Smooth muscle cell (in vitro differentiated cells): ENCODE results near the gene BMP6. TPM values are rescaled to one million over a fixed set of nuclear protein-coding genes. Genes with fewer than 3 reads are reported as not detected.
"Not testable (repeated sequence)": the region's sequence is repeated elsewhere in the genome, so short reads cannot be mapped to it uniquely, and the experiment has no call there.

ENCODE experiments used
- DNase-seq: peaks from one replicate; lab custom pipeline; 2025; ENCODE audit not compliant: unreplicated experiment; lab: John Stamatoyannopoulos, UW
- H2AFZ ChIP-seq: fragments of 200-600 bp; sonication (generic); 2 replicates; pipeline ENCODE4 v1.6.0; 2016; ENCODE audit warnings: antibody characterized with exemption, low read depth, mild to moderate bottlenecking
- H3F3A ChIP-seq: fragments of 200-600 bp; sonication (generic); 2 replicates; pipeline ENCODE4 v1.6.0; 2017; ENCODE audit warnings: antibody characterized with exemption, low read depth
- H3K27ac ChIP-seq: fragments of 200-600 bp; sonication (generic); 2 replicates; pipeline ENCODE4 v1.5.1; 2016; ENCODE audit warnings: low read depth, mild to moderate bottlenecking
- H3K27me3 ChIP-seq: fragments of 200-600 bp; sonication (generic); 2 replicates; pipeline ENCODE4 v1.6.1; 2016; ENCODE audit warnings: low read depth, mild to moderate bottlenecking
- H3K36me3 ChIP-seq: fragments of 200-600 bp; sonication (generic); 2 replicates; pipeline ENCODE4 v1.5.1; 2016; ENCODE audit warnings: low read depth
- H3K4me1 ChIP-seq: fragments of 200-600 bp; sonication (generic); 2 replicates; pipeline ENCODE4 v1.5.1; 2016; ENCODE audit warnings: low read depth
- H3K4me2 ChIP-seq: fragments of 200-600 bp; sonication (generic); 2 replicates; pipeline ENCODE4 v1.6.0; 2016; ENCODE audit warnings: mild to moderate bottlenecking
- H3K4me3 ChIP-seq: fragments of 200-600 bp; sonication (generic); 2 replicates; pipeline ENCODE4 v1.5.1; 2016; ENCODE audit warnings: mild to moderate bottlenecking
- H3K79me2 ChIP-seq: fragments of 200-600 bp; sonication (generic); 2 replicates; pipeline ENCODE4 v1.6.0; 2016; ENCODE audit warnings: low read depth, mild to moderate bottlenecking
- H3K9ac ChIP-seq: fragments of 200-600 bp; sonication (generic); 2 replicates; pipeline ENCODE4 v1.6.0; 2016; ENCODE audit warnings: low read depth
- H3K9me3 ChIP-seq: fragments of 200-600 bp; sonication (generic); replicated peaks from 2 replicates; pipeline ENCODE4 v1.5.1; 2016; ENCODE audit warnings: low read depth
- H4K20me1 ChIP-seq: fragments of 200-600 bp; sonication (generic); 2 replicates; pipeline ENCODE4 v1.6.0; 2016; ENCODE audit warnings: low read depth
- CTCF ChIP-seq: fragments of 200-600 bp; sonication (generic); IDR thresholded peaks from 2 replicates; pipeline ENCODE4 v1.5.1; 2017; ENCODE audit warnings: borderline replicate concordance, mild to moderate bottlenecking, antibody characterized with exemption; ENCODE audit not compliant: insufficient read depth, poor library complexity, severe bottlenecking
- WGBS: methylation state at CpG from one replicate; pipeline ENCODE4 v1.1.7; 2016; ENCODE audit warnings: low lambda C conversion rate; 5-methylcytosine and 5-hydroxymethylcytosine counted together
- polyA plus RNA-seq: library from polyadenylated mRNA; unstranded; fragments of >200 nt; fragmentation: Nextera tagmentation; extraction: Ambion mirVana; gene quantifications from 2 replicates; pipeline ENCODE4 v1.2.1, GENCODE V29; 2016
- total RNA-seq: library from RNA; depleted of rRNA; stranded (reverse); fragments of >200 nt; gene quantifications from 2 replicates; pipeline ENCODE4 v1.2.3, GENCODE V29; 2014

Gene BMP6
- total and polyA plus RNA-seq, 2 experiments from 2014 or later: 14.5 to 17.0 TPM

- no peak overlapping the region for H3K4me2 ChIP-seq
- H3K9me3 ChIP-seq: no peaks in the 10 kb centered on the region
- H3K4me3 ChIP-seq: no peak overlapping the region
- DNase-seq: no peak
- H3K27ac ChIP-seq: no peak overlapping the region
- no peaks in the 10 kb centered on the region for H3K27me3 ChIP-seq
- H3K4me1 ChIP-seq: peaks cover 7% of the 10 kb centered on the region
- no peak overlapping the region for H2AFZ ChIP-seq
- peaks cover 75% of the 10 kb centered on the region for H4K20me1 ChIP-seq
- no peak for TF ChIP-seq CTCF
- peaks cover 9% of the 10 kb centered on the region for H3F3A ChIP-seq
- H3K79me2 ChIP-seq: peaks cover 3% of the 10 kb centered on the region
- H3K36me3 ChIP-seq: peaks cover 18% of the 10 kb centered on the region
- no peak overlapping the region for H3K9ac ChIP-seq
- 91% methylated on average over 6 of the region's 6 CpGs for WGBS
Measured at GRCh38 chr6:7896465-7896987, 170.6 kb downstream of the BMP6 start.

- TF ChIP-seq CTCF: no peak
- no peak overlapping the region for H2AFZ ChIP-seq
- H3K79me2 ChIP-seq: peaks cover 7% of the 10 kb centered on the region
- no peaks in the 10 kb centered on the region for H3K9me3 ChIP-seq
- H3K4me1 ChIP-seq: peaks cover 7% of the 10 kb centered on the region
- H3K36me3 ChIP-seq: peaks cover 18% of the 10 kb centered on the region
- no peak overlapping the region for H3K9ac ChIP-seq
- no peak for DNase-seq
- no peak overlapping the region for H3K4me2 ChIP-seq
- H4K20me1 ChIP-seq: peaks cover 77% of the 10 kb centered on the region
- WGBS: 96% methylated on average over 9 of the region's 9 CpGs
- H3K27ac ChIP-seq: no peak overlapping the region
- peaks cover 9% of the 10 kb centered on the region for H3F3A ChIP-seq
- H3K4me3 ChIP-seq: no peak overlapping the region
- H3K27me3 ChIP-seq: no peaks in the 10 kb centered on the region
Measured at GRCh38 chr6:7897461-7898192, 171.7 kb downstream of the BMP6 start.

GRCh38 chr6:7898193-7898586 lies 172.3 kb downstream of the BMP6 start:
- WGBS: 95% methylated on average over 8 of the region's 8 CpGs
- peaks cover 21% of the 10 kb centered on the region for H3K36me3 ChIP-seq
- H3K4me2 ChIP-seq: not testable (repeated sequence)

GRCh38 chr6:7899101-7899888 lies 173.4 kb downstream of the BMP6 start:
- no peak overlapping the region for H2AFZ ChIP-seq
- H3K9me3 ChIP-seq: no peaks in the 10 kb centered on the region
- H3K4me1 ChIP-seq: peaks cover 7% of the 10 kb centered on the region
- 42% methylated on average over 5 of the region's 5 CpGs for WGBS
- peaks cover 93% of the 10 kb centered on the region for H4K20me1 ChIP-seq
- no peak overlapping the region for H3K9ac ChIP-seq
- no peaks in the 10 kb centered on the region for H3K27me3 ChIP-seq
- peaks cover 9% of the 10 kb centered on the region for H3F3A ChIP-seq
- no peak for DNase-seq
- peaks cover 11% of the 10 kb centered on the region for H3K79me2 ChIP-seq
- no peak for TF ChIP-seq CTCF
- no peak overlapping the region for H3K4me3 ChIP-seq
- peaks cover 24% of the 10 kb centered on the region for H3K36me3 ChIP-seq
- no peak overlapping the region for H3K4me2 ChIP-seq
- no peak overlapping the region for H3K27ac ChIP-seq

More at GRCh38 chr6:7898193-7898586, 172.3 kb downstream of the BMP6 start:
- H3F3A ChIP-seq, H2AFZ ChIP-seq, H3K9me3 ChIP-seq, H3K27ac ChIP-seq, H3K4me3 ChIP-seq, H3K9ac ChIP-seq, H3K4me1 ChIP-seq, DNase-seq, H3K79me2 ChIP-seq, H3K27me3 ChIP-seq: not testable (repeated sequence)
- peaks cover 82% of the 10 kb centered on the region for H4K20me1 ChIP-seq
